GM21717 (cell line): ENCODE results near the gene YPEL2.
"Not testable (repeated sequence)": the region's sequence is repeated elsewhere in the genome, so short reads cannot be mapped to it uniquely, and the experiment has no call there.

ENCODE experiments used
- ATAC-seq: cut with Tn5 transposase; IDR thresholded peaks from one replicate; pipeline ENCODE4 v1.9.1; 2021; ENCODE audit warnings: mild to moderate bottlenecking, moderate library complexity; ENCODE audit not compliant: unreplicated experiment

The YPEL2 gene

DNA sequence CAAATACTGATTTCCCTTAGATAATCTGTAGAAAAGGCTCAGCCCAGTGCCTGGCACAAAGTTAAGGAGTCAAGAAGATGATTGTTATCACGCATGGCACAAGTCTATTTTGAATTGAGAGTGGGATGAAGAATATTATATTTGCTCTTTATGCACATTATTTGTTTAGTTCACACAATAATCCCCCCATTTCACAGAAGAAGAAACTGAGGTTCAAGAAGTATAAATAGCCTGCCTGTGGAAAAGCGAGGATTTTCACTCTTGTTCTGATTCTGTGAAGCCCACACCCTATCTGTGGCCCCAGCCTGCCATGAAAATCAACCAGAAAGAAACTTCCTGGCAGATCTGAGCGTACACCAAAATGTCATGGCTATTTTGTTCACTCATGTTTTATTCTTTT is 73.0 kb downstream of the YPEL2 start:
- no peak for ATAC-seq

DNA sequence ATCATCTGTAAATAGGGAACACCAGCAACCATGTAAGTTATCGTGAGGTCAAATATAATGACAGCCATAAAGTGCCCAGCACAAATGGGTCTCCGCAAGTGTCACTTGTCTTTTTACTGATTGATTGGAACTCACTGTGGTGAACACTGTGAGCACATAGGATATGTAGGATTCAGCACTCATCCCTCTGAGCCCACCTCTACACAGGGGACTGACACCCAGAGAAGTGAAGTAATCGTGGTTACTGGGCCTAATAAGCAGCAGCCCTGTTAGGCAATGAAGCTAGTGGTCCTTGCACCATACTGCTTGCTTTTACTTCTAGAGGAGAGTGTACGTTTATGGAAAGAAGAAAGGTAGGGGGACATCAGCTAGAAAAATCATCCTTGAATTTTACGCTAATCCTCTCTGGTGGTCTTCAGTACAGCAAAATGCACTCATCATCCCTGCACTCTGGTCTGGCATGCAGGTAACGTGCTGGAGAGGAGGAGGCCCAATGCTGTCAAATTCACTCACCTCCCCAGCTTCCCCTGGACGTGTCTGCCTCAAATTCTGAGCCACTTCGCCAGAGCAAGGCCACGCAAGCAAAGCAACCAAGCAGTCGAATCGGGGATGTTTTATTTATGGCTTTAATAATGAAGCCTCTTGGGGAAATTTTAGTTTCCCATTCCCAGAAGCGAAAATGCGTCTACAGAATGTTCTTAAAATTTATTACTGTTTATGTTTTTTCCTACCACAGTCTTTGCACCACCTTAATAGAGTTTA is 74.7 kb downstream of the YPEL2 start:
- ATAC-seq: no peak

DNA sequence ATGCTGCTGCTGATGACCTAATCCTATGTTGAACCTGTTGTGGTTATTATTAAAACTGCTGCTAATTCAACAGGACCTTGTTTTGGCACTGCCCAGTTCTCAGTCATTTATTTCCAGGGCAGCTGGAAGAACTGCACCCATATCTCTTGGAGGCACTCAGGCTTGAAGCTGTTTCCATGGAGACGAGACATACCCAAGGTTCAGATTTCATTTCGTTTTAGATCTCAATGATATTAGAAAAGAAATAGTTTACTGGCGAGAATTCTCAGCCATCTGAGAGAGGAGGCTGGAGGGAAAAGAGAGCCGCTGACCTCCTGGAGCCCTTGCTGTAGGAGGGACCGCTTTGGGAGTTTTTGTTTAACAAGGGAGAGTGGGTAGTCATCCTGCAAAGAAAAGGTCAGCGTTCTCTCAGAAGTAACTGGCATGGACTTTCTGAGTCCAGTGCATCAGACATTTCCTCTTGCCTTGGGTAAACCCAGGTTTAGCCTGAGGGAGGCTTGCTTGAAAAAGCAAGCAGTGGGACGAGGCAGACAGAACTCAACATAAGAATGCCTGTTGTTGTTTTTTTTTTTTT is 75.4 kb downstream of the YPEL2 start:
- ATAC-seq: no peak

- ATAC-seq: no peak
Observed at GRCh38 chr17:59409336-59410048, 78.0 kb downstream of the YPEL2 start.

DNA sequence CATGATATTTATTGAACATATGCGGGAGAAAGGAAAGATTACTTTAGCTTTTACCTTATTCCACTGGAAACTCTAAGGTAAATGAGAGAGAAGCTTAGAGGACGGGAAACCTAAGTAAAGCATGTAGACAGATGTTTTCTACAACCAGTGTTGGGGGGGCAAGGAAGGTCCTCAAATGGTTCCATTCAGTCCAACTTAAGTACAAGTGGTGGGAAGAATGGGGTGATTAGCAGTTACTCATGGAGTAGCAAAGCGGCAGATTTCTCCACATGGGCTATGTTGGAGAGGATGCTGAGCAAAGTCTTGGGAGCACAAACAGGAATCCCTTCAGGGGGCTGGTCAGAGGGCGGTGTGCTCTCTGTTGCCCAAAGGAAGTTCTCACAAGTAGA is 78.6 kb downstream of the YPEL2 start:
- no peak for ATAC-seq

DNA sequence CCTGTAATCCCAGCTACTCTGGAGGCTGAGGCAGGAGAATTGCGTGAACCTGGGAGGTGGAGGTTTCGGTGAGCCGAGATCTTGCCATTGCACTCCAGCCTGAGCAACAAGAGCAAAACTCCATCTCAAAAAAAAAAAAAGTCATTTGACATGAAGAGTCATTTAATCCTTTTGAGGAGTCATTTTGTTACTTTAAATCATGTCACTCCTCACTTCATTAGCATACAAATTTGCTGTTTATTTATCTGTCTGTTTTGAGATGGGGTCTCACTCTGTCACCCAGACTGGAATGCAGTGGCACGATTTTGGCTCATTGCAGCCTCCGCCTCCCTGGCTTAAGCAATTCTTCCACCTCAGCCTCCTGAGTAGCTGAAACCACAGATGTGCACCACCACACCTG is 81.0 kb downstream of the YPEL2 start:
- not testable (repeated sequence) for ATAC-seq

- no peak for ATAC-seq
Observed at GRCh38 chr17:59413014-59413766, 81.7 kb downstream of the YPEL2 start.

- ATAC-seq: no peak
Observed at GRCh38 chr17:59415397-59415796, 83.9 kb downstream of the YPEL2 start.

GRCh38 chr17:59416184-59416583 is 84.7 kb downstream of the YPEL2 start:
- no peak for ATAC-seq

GRCh38 chr17:59417452-59417851 is 86.0 kb downstream of the YPEL2 start:
- ATAC-seq: no peak

DNA sequence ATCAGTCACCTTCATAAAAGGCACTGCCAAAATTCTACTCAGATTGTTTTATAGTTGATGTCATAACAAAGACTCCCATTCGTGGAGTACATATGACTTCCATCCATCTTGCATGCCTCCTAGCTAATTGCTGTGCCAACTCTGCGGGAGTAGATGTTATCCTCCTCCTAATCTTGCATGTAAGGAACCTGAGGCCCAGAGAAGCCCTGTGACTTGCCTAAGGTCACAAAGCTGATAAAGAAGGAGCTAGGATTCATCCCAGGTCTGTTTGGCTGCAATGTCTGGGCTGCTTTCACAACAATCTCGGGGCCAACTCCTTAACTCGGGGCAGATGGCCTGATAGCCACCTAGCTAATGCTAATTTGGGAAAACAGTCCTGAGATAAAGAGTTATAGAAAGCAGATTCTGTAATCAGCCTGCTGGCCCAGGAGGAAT is 87.3 kb downstream of the YPEL2 start:
- no peak for ATAC-seq

DNA sequence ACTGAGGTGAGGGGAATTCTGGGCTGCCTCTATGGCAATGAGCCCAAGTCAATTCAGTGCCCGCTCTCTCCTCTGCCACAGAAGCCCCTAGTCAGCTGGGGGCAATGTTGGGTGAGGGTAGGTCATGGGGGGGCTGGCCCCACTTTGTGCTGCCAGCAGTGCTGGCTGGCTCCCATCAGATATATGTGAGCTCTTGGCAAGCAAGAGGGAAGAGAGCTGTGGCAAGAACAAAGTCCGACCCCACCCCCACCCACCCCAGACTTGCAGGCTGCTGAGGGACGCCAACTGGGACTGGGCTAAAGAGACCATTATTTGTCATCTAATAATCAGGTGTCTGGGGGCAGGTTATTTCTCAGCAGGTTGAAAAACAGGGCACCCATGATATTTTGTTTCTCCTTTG is 89.4 kb downstream of the YPEL2 start:
- ATAC-seq: no peak

DNA sequence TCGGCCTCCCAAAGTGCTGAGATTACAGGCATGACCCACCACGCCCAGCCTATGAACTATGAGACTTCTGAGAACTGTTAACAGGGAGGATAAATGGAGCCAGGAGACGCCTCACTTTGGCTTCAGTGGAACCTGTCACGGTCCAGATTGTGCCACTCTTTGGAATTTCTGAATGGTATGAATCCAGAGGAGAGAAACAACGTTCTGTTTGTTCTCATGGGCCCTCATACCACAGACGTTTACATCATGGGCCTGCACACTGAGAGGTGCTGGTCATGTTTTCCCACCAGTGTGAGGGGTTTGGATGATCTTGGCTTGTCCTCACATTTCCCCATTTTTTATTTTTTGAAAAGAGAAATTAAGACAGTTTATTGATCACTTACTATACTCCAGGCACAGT is 90.3 kb downstream of the YPEL2 start:
- no peak for ATAC-seq

- no peak for ATAC-seq
Observed at GRCh38 chr17:59423137-59423724, 91.8 kb downstream of the YPEL2 start.

DNA sequence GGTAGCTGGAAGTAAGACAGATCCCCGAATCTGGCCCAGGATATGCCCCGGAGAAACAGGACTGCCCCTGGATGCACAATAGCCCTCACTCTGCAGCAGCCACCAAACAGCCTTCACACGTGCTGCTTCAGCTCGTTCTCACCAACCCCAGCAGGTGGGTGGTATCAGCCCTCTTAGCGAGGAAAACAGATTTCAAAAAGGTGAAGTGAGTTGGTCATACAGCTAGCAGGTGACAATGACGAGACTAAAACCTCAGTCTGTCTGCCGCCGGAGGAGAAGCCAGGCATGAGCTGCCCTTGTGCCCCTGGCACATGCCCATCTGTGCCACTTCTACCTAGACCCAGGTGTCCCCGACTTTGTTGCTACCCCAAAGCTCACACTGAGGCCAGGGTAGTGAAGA is 92.4 kb downstream of the YPEL2 start:
- ATAC-seq: no peak

DNA sequence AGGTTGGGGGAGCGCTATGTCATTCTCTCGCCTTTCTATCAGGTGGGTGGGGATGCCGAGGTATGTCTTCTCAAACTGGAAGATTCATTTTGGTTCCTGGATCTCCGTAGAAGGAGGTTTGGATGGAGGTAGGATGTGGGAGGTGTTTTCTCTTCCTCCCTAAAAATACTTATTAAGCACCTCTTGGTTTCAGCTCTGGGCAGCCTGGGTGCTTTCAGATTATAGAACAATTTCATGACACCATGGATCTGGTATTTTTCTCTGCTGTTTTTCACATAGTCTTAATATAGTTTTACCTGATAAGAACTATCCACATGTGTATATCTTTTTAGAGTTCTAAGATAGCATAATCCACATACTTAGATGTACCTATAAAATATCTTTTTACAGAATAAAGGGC is 92.9 kb downstream of the YPEL2 start:
- ATAC-seq: no peak

GRCh38 chr17:59425085-59425931 is 93.9 kb downstream of the YPEL2 start:
- no peak for ATAC-seq

GRCh38 chr17:59426031-59426430 is 94.6 kb downstream of the YPEL2 start:
- no peak for ATAC-seq

GRCh38 chr17:59427425-59427921 is 96.0 kb downstream of the YPEL2 start:
- no peak for ATAC-seq

DNA sequence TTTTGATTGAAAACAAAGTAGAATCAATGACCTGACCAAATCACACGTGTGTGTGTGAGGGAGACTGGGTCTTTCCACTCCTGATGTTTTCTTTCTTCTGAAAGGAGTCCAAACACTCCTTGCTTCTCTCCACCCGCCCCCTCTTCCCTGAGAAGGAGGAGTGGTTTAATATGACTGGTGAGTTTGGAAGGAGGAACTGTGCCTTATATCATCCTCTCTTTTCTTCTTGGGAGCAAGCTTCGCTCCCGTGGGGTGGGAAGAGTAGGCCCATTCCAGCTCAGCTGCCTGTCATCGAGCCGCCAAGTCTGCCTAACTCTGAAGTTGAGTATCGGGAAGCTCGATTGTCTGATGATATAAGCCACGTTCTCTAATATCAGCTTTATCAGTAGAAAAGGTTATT is 96.5 kb downstream of the YPEL2 start:
- no peak for ATAC-seq
